NCI-H510A treated with DMSO at 0.1 percent for 48 hours (cell line): ENCODE results near the gene RANBP9.

ENCODE experiments used
- DNase-seq: peaks from one replicate; lab custom pipeline; 2025; lab: John Stamatoyannopoulos, UW

Gene RANBP9

GRCh38 chr6:13593720-13594119, 117.9 kb downstream of the RANBP9 start:
- no peak for DNase-seq

GRCh38 chr6:13593103-13593502, 118.5 kb downstream of the RANBP9 start:
- no peak for DNase-seq

GRCh38 chr6:13591205-13591921, 120.3 kb downstream of the RANBP9 start:
- no peak for DNase-seq

GRCh38 chr6:13590574-13591153, 121.0 kb downstream of the RANBP9 start:
- no peak for DNase-seq

- no peak for DNase-seq
These were observed 121.8 kb downstream of the RANBP9 start for GRCh38 chr6:13589801-13590200.

GRCh38 chr6:13586603-13587542, 124.8 kb downstream of the RANBP9 start:
- no peak for DNase-seq

GRCh38 chr6:13581700-13582229, 129.9 kb downstream of the RANBP9 start:
- DNase-seq: no peak

- no peak for DNase-seq
These were observed 131.7 kb downstream of the RANBP9 start for GRCh38 chr6:13579911-13580310.

GRCh38 chr6:13577926-13578325, 133.7 kb downstream of the RANBP9 start:
- no peak for DNase-seq

- no peak for DNase-seq
These were observed 135.6 kb downstream of the RANBP9 start for GRCh38 chr6:13576017-13576416.

GRCh38 chr6:13575377-13575775, 136.3 kb downstream of the RANBP9 start:
- DNase-seq: no peak

GRCh38 chr6:13574571-13575376, 136.9 kb downstream of the RANBP9 start, which contains the start of gene SIRT5:
SIRT5 (plus strand) TSS chr6:13574601; CDS start chr6:13584111, 9,510 bp downstream.
- peak; percentile 89 for DNase-seq

GRCh38 chr6:13574149-13574570, 137.5 kb downstream of the RANBP9 start:
- peak; percentile 87 for DNase-seq

GRCh38 chr6:13573669-13574110, 137.9 kb downstream of the RANBP9 start:
- peak; percentile 12 for DNase-seq

GRCh38 chr6:13572951-13573654, 138.5 kb downstream of the RANBP9 start:
- DNase-seq: no peak

- no peak for DNase-seq
These were observed 139.4 kb downstream of the RANBP9 start for GRCh38 chr6:13572240-13572639.
